ENCODE results near the gene USP17L17.
"Not testable (repeated sequence)": the region's sequence is repeated elsewhere in the genome, so short reads cannot be mapped to it uniquely, and the experiment has no call there.

Gene USP17L17, protein sequence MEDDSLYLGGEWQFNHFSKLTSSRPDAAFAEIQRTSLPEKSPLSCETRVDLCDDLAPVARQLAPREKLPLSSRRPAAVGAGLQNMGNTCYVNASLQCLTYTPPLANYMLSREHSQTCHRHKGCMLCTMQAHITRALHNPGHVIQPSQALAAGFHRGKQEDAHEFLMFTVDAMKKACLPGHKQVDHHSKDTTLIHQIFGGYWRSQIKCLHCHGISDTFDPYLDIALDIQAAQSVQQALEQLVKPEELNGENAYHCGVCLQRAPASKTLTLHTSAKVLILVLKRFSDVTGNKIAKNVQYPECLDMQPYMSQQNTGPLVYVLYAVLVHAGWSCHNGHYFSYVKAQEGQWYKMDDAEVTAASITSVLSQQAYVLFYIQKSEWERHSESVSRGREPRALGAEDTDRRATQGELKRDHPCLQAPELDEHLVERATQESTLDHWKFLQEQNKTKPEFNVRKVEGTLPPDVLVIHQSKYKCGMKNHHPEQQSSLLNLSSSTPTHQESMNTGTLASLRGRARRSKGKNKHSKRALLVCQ

DNA sequence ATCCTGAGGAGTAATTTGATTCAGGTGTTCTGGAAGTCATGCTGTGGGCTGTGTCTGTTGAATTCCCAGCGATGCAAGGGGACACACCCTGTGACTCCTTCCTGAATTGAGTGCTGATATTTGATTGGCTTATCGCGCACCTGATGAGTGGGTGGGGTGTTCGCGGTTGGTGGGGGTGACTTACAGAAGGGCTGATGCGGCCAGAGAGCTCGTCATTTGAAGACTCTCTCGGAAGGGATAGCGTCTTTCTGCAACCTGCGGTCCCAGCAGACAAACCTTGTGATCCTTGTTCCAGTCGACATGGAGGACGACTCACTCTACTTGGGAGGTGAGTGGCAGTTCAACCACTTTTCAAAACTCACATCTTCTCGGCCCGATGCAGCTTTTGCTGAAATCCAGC lies at the start of gene USP17L17:
Gene USP17L17, plus strand, starts transcription at position 301 of the 400 bp plus-strand sequence. Its CDS starts 0 bp downstream, at position 301.
- not testable (repeated sequence) for DNase-seq

DNA sequence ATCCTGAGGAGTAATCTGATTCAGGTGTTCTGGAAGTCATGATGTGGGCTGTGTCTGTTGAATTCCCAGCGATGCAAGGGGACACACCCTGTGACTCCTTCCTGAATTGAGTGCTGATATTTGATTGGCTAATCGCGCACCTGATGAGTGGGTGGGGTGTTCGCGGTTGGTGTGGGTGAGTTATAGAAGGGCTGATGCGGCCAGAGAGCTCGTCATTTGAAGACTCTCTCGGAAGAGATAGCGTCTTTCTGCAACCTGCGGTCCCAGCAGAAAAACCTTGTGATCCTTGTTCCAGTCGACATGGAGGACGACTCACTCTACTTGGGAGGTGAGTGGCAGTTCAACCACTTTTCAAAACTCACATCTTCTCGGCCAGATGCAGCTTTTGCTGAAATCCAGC lies 33.3 kb upstream of the USP17L17 start, which contains the start of gene USP17L10:
Gene USP17L10, plus strand, starts transcription at position 301 of the 400 bp plus-strand sequence. Its CDS starts 0 bp downstream, at position 301.
- DNase-seq: not testable (repeated sequence)

DNA sequence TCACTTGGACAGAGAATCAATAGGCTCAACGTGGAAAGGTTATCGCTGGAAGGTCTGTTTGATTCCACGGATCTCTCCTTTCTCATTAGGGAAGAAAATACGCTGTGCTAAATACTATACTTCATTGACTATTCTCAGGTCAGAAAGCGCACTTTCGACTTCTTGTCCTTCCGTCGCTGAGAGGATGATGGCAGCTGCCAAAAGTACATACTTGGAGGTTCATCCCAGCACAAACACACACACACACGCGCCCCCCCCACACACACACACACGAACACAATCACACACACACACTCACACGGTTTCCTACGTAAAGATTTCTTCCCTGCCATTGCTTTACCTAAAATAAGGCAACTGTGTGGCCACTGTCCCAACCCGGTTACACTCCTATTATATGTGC lies 29.0 kb upstream of the USP17L17 start:
- not testable (repeated sequence) for DNase-seq

DNA sequence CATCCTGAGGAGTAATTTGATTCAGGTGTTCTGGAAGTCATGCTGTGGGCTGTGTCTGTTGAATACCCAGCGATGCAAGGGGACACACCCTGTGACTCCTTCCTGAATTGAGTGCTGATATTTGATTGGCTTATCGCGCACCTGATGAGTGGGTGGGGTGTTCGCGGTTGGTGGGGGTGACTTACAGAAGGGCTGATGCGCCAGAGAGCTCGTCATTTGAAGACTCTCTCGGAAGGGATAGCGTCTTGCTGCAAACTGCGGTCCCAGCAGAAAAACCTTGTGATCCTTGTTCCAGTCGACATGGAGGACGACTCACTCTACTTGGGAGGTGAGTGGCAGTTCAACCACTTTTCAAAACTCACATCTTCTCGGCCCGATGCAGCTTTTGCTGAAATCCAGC lies 28.6 kb upstream of the USP17L17 start, which contains the start of gene USP17L11:
Gene USP17L11, plus strand, starts transcription at position 301 of the 400 bp plus-strand sequence. Its CDS starts 0 bp downstream, at position 301.
- DNase-seq: not testable (repeated sequence)

DNA sequence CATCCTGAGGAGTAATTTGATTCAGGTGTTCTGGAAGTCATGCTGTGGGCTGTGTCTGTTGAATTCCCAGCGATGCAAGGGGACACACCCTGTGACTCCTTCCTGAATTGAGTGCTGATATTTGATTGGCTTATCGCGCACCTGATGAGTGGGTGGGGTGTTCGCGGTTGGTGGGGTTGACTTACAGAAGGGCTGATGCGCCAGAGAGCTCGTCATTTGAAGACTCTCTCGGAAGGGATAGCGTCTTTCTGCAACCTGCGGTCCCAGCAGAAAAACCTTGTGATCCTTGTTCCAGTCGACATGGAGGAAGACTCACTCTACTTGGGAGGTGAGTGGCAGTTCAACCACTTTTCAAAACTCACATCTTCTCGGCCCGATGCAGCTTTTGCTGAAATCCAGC lies 23.8 kb upstream of the USP17L17 start, which contains the start of gene USP17L12:
Gene USP17L12, plus strand, starts transcription at position 301 of the 400 bp plus-strand sequence. Its CDS starts 0 bp downstream, at position 301.
- DNase-seq: not testable (repeated sequence)

DNA sequence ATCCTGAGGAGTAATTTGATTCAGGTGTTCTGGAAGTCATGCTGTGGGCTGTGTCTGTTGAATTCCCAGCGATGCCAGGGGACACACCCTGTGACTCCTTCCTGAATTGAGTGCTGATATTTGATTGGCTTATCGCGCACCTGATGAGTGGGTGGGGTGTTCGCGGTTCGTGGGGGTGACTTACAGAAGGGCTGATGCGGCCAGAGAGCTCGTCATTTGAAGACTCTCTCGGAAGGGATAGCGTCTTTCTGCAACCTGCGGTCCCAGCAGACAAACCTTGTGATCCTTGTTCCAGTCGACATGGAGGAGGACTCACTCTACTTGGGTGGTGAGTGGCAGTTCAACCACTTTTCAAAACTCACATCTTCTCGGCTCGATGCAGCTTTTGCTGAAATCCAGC lies 19.1 kb upstream of the USP17L17 start, which contains the start of gene USP17L13:
Gene USP17L13, plus strand, starts transcription at position 301 of the 400 bp plus-strand sequence. Its CDS starts 0 bp downstream, at position 301.
- DNase-seq: not testable (repeated sequence)

DNA sequence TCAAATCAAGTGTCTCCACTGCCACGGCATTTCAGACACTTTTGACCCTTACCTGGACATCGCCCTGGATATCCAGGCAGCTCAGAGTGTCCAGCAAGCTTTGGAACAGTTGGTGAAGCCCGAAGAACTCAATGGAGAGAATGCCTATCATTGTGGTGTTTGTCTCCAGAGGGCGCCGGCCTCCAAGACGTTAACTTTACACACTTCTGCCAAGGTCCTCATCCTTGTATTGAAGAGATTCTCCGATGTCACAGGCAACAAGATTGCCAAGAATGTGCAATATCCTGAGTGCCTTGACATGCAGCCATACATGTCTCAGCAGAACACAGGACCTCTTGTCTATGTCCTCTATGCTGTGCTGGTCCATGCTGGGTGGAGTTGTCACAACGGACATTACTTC lies 13.4 kb upstream of the USP17L17 start:
- DNase-seq: not testable (repeated sequence)

DNA sequence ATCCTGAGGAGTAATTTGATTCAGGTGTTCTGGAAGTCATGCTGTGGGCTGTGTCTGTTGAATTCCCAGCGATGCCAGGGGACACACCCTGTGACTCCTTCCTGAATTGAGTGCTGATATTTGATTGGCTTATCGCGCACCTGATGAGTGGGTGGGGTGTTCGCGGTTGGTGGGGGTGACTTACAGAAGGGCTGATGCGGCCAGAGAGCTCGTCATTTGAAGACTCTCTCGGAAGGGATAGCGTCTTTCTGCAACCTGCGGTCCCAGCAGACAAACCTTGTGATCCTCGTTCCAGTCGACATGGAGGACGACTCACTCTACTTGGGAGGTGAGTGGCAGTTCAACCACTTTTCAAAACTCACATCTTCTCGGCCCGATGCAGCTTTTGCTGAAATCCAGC lies 9.6 kb upstream of the USP17L17 start, which contains the start of gene USP17L15:
Gene USP17L15, plus strand, starts transcription at position 301 of the 400 bp plus-strand sequence. Its CDS starts 0 bp downstream, at position 301.
- not testable (repeated sequence) for DNase-seq

DNA sequence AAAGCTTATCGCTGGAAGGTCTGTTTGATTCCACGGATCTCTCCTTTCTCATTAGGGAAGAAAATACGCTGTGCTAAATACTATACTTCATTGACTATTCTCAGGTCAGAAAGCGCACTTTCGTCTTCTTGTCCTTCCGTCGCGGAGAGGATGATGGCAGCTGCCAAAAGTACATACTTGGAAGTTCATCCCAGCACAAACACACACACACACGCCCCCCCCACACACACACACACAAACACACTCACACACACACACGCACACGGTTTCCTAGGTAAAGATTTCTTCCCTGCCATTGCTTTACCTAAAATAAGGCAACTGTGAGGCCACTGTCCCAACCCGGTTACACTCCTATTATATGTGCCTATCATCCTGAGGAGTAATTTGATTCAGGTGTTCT lies 5.2 kb upstream of the USP17L17 start:
- DNase-seq: not testable (repeated sequence)

DNA sequence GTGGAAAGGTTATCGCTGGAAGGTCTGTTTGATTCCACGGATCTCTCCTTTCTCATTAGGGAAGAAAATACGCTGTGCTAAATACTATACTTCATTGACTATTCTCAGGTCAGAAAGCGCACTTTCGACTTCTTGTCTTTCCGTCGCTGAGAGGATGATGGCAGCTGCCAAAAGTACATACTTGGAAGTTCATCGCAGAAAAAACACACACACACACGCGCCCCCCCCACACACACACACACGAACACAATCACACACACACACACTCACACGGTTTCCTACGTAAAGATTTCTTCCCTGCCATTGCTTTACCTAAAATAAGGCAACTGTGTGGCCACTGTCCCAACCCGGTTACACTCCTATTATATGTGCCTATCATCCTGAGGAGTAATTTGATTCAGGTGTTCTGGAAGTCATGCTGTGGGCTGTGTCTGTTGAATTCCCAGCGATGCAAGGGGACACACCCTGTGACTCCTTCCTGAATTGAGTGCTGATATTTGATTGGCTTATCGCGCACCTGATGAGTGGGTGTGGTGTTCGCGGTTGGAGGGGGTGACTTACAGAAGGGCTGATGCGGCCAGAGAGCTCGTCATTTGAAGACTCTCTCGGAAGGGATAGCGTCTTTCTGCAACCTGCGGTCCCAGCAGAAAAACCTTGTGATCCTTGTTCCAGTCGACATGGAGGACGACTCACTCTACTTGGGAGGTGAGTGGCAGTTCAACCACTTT lies 4.4 kb downstream of the USP17L17 start, which contains the start of gene USP17L18:
Gene USP17L18, plus strand, starts transcription at position 678 of the 728 bp plus-strand sequence. Its CDS starts 0 bp downstream, at position 678.
- DNase-seq: not testable (repeated sequence)

DNA sequence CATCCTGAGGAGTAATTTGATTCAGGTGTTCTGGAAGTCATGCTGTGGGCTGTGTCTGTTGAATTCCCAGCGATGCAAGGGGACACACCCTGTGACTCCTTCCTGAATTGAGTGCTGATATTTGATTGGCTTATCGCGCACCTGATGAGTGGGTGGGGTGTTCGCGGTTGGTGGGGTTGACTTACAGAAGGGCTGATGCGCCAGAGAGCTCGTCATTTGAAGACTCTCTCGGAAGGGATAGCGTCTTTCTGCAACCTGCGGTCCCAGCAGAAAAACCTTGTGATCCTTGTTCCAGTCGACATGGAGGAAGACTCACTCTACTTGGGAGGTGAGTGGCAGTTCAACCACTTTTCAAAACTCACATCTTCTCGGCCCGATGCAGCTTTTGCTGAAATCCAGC lies 9.4 kb downstream of the USP17L17 start, which contains the start of gene USP17L19:
Gene USP17L19, plus strand, starts transcription at position 301 of the 400 bp plus-strand sequence. Its CDS starts 0 bp downstream, at position 301.
- DNase-seq: not testable (repeated sequence)

DNA sequence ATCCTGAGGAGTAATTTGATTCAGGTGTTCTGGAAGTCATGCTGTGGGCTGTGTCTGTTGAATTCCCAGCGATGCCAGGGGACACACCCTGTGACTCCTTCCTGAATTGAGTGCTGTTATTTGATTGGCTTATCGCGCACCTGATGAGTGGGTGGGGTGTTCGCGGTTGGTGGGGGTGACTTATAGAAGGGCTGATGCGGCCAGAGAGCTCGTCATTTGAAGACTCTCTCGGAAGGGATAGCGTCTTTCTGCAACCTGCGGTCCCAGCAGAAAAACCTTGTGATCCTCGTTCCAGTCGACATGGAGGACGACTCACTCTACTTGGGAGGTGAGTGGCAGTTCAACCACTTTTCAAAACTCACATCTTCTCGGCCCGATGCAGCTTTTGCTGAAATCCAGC lies 14.1 kb downstream of the USP17L17 start, which contains the start of gene USP17L20:
Gene USP17L20, plus strand, starts transcription at position 301 of the 400 bp plus-strand sequence. Its CDS starts 0 bp downstream, at position 301.
- DNase-seq: not testable (repeated sequence)

DNA sequence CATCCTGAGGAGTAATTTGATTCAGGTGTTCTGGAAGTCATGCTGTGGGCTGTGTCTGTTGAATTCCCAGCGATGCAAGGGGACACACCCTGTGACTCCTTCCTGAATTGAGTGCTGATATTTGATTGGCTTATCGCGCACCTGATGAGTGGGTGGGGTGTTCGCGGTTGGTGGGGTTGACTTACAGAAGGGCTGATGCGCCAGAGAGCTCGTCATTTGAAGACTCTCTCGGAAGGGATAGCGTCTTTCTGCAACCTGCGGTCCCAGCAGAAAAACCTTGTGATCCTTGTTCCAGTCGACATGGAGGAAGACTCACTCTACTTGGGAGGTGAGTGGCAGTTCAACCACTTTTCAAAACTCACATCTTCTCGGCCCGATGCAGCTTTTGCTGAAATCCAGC lies 18.9 kb downstream of the USP17L17 start, which contains the start of gene USP17L21:
Gene USP17L21, plus strand, starts transcription at position 301 of the 400 bp plus-strand sequence. Its CDS starts 0 bp downstream, at position 301.
- DNase-seq: not testable (repeated sequence)

DNA sequence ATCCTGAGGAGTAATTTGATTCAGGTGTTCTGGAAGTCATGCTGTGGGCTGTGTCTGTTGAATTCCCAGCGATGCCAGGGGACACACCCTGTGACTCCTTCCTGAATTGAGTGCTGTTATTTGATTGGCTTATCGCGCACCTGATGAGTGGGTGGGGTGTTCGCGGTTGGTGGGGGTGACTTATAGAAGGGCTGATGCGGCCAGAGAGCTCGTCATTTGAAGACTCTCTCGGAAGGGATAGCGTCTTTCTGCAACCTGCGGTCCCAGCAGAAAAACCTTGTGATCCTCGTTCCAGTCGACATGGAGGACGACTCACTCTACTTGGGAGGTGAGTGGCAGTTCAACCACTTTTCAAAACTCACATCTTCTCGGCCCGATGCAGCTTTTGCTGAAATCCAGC lies 23.6 kb downstream of the USP17L17 start, which contains the start of gene USP17L22:
Gene USP17L22, plus strand, starts transcription at position 301 of the 400 bp plus-strand sequence. Its CDS starts 0 bp downstream, at position 301.
- DNase-seq: not testable (repeated sequence)

DNA sequence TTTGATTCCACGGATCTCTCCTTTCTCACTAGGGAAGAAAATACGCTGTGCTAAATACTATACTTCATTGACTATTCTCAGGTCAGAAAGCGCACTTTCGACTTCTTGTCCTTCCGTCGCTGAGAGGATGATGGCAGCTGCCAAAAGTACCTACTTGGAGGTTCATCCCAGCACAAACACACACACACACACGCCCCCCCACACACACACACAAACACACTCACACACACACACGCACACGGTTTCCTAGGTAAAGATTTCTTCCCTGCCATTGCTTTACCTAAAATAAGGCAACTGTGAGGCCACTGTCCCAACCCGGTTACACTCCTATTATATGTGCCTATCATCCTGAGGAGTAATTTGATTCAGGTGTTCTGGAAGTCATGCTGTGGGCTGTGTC lies 28.0 kb downstream of the USP17L17 start:
- DNase-seq: not testable (repeated sequence)

Measured in SW 1271 (cell line).